ENCODE data around the gene HK1.
"Not testable (repeated sequence)": the region's sequence is repeated elsewhere in the genome, so short reads cannot be mapped to it uniquely, and the experiment has no call there.

HK1 gene

DNA sequence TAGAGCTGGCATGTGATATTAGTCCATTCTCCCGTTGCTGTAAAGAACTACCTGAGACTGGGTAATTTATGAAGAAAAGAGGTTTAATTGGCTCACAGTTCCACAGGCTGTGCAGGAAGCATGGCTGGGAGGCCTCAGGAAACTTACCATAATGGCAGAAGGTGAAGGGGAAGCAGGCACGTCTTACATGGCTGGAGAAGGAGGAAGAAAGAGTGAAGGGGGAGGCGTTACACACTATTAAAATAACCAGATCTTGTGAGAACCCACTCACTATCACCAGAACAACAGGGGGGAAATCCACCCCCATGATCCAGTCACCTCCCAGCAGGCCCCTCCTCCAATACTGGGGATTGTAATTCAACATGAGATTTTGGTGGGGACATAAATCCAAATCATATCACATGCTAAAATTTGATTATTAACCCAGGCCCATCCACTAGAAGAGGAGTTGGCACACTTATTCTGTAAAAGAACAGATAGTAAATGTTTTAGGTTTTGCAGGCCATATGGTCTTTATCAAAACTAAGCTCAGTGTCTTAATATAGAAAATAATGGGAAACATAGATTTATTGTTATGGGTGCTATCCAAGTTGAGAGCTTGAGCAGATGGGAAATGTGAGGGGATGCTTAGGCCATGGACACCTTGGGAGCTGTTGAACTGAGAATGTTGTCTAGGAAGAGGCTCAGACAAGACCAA, 18.6 kb upstream of the HK1 start:
- DNase-seq (ENCODE audit: low spot score): no peak

DNA sequence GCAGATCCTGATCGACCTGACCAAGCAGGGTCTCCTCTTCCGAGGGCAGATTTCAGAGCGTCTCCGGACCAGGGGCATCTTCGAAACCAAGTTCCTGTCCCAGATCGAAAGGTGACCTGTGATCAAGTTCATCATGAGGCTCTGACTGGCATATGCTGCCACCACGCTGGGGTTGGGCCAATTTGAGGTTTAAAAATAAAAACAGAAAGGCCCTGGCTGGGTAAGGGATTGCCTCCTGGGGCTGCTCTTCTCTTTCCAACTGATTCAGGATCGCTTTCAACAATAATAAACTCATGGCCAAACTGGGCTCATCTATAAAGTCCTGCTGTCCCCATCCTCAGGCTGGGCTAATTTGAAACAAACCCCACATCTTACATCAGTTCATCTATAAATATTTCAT, 17.1 kb upstream of the HK1 start:
- DNase-seq (ENCODE audit: low spot score): no peak

DNA sequence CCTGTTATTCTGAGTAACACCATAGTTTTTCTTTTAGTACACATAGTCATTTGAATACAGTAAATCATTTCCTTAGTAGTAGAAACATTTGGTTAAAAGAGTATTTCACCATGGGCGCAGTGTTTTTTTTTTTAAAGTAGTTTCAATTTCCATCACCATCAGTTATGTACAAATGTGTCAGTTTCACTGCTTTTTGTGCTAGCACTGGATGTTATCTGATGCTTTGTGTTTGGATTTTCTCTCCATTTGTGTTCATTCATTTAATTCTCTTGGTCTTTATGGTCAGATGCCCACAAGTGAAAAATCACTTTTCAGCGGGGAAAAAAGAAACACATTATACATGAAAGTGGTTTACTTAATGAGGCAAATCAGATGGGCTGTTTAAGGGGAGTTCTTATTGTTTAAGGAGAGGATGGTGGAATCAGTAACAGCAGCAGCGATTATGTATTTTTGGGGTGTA, 16.0 kb upstream of the HK1 start:
- no peak for DNase-seq (ENCODE audit: low spot score)

DNA sequence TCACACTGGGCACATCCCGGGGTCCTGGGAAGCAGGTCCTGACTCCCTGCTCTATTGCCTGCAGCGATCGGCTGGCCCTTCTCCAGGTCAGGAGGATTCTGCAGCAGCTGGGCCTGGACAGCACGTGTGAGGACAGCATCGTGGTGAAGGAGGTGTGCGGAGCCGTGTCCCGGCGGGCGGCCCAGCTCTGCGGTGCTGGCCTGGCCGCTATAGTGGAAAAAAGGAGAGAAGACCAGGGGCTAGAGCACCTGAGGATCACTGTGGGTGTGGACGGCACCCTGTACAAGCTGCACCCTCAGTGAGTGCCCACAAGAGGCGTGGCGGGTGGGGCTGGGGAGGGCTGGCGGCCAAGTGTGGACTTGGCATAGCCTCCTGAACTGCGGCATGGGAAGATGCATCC, 12.8 kb upstream of the HK1 start:
- DNase-seq (ENCODE audit: low spot score): no peak

DNA sequence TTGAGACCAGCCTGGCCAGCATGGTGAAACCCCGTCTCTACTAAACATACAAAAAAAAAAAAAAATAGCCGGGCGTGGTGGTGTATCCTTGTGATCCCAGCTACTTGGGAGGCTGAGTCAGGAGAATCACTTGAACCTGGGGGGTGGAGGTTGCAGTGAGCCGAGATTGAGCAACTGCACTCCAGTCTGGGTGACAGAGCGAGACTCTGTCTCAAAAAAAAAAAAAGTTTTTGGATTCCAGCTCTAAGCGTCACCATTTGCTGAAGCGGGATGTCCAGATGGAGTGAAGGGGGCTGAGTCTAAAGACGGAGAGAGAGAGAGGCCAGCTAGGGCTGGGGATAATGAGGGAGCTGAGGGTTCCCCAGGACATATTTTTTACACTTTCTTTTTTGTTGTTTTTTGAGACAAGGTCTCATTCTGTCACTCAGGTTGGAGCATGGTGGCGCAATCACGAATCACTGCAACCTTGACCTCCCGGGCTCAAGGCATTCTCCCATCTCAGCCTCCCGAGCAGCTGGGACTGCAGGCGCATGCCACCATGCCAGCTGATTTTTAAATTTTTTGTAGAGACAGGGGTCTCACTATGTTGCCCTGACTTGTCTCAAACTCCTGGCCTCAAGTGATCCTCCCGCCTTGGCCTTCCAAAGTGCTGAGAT, 9.4 kb upstream of the HK1 start:
- no peak for DNase-seq (ENCODE audit: low spot score)

DNA sequence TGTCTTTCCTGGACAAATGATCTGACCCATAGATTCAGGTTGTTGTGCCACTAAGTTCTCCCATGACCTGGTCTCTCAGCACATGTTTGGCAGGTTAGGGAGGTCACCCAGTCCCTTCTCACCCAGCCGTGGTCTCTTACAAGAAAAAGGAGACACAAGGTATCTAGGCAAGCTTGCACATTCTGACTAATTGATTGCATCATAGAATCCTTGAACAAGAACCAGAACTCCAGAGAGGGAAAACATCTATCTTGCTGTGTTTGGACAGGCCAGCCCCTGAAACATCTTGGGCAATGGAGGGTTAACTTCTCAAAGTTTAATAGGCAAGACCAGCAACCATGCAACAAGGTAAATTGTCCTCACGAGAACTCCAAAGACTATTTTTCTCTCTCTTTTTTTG, 8.5 kb upstream of the HK1 start:
- no peak for DNase-seq (ENCODE audit: low spot score)

DNA sequence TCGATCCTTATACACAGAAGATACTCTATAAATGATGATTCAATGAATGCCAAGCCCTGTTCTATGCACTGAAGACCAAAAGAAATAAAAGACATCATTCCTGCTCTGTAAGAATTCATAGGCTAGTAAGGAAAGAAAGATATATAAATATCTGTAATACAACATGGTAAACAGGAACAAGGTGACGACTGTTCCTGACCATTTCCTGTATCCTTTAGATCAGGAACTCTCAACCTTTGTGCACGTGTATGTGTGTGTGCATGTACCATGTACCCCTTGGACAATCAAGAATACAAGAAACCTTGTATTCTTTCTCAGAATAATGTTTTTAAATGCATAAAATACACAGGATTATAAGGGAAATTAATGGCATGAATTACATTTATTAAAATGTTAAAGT, 7.3 kb upstream of the HK1 start:
- DNase-seq (ENCODE audit: low spot score): no peak

DNA sequence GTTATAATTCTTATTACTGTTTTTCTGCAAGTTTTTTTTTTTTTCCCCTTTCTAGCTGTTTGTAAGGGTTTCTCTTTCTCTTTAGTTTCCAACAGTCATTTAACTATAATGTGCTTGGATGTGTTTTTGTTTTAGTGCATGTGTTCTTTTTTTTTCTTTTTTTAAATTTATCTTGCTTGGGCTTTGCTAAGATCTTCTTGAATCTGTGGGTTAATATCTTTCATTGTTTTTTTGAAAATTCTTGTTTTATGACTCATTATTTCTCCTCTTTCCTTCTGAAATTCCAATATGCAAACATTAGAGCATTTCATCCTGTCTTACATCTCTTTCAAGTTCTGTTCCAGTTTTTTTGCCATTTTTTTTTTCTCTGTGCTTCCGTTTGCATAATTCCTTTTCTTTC, 5.7 kb upstream of the HK1 start:
- DNase-seq (ENCODE audit: low spot score): no peak

DNA sequence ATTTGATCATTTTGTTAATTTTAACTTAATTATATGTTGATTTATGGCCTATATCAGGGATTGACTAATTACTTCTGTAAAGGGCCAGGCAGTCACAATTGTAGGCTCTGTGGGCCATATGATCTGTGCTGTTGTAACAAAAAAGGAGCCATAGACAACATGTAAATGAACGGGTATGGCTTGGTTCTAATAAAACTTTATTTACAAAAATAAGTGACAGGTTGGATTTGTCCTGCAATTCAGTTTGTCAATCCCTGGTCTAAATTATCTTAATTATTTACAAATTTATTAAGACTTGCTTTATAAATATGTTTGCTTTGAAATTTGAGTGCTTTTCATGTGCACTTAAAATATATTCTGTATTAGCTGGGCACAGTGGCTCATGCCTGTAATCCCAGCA, 2.9 kb upstream of the HK1 start:
- DNase-seq (ENCODE audit: low spot score): no peak

DNA sequence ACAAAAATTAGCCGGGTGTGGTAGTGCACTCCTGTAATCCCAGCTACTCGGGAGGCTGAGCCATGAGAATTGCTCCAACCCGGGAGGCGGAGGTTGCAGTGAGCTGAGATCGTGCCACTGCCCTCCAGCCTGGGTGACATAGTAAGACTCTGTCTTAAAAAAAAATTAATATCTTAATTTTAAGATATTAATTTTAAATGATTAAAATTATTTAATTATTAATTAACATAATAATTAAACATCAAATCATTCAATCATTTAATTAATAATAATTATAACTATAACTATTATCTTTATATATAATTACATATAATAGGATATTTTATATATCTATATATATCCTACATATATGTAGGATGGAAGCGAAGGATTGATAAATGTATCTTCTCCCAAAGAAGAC, 1.8 kb upstream of the HK1 start:
- DNase-seq (ENCODE audit: low spot score): no peak

DNA sequence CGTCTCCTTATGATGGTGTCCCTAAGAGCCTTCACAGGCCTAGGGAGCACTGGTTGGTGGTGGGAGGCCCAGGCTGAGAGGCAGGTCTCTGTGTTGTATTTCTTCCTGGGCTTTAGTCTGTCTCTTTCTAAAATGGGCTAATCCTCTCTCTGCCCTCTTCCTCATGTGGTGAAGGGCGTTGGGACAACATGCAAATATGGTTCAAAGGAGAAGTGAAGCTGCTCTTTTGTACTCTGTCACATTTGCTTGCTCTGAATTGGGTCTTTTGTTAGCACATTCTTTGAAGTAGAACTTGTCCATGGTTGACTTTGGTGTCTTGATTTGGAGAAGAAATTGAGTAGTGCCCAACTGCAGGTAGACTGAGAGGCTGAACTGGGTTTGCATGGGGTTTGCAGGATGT, 814 bp downstream of the HK1 start:
- DNase-seq (ENCODE audit: low spot score): no peak

DNA sequence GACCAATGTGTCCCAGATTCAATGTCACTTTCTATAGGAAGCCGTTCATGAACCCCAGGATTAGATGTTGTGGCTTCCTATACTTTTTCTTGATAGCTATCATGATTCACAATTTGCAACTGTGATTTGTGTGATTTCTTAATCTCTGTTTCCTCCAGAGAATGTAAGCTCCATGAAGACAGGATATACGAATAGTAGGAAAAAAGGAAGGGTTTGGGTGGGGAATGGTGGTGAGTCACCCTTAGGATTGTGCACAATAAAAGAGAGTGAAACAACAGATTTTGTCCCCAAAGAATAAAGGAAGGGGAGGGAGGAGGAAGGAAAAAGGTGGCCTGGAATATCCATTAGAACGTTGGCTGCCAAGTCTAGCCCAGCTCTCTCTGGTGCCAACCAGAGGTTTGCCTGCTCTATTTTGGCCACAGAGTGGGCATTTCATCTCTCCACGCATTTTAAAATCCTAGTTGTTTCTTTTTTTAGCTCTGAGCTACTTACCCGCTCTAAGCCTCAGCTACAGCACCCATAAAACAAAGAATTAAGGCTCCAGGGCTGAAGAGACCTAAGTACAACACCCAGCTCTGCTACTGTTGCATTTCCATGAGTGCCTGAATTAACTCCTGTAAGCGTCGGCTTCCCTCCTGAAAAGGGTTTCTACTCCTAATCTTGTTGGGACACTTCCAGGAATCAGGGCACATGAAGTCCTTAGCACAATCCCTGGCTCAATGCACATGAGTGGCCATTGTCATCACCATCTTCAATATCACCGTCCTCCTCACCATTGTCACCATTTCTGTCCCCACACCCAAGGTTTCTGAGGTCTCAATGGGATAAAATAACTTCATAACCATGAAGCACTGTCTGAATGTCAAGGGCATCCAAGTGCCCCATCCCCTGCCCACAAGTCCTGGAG, 3.5 kb downstream of the HK1 start:
- no peak for DNase-seq (ENCODE audit: low spot score)

DNA sequence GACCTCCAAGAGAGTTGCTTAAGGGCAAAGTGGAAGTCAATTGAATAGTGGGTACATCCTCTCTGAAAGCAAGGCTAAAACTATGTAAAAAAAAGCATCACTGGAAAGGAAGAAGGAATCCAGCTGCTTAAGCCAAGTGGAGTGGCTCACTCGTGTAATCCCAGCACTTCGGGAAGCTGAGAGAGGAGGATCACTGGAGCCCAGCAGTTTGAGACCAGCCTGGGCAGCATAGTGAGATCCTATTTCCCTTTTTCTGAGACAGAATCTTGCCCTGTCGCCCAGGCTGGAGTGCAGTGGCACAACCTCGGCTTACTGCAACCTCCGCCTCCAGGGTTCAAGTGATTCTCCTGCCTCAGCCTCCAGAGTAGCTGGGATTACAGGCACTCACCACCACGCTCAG, 6.1 kb downstream of the HK1 start:
- DNase-seq (ENCODE audit: low spot score): not testable (repeated sequence)

DNA sequence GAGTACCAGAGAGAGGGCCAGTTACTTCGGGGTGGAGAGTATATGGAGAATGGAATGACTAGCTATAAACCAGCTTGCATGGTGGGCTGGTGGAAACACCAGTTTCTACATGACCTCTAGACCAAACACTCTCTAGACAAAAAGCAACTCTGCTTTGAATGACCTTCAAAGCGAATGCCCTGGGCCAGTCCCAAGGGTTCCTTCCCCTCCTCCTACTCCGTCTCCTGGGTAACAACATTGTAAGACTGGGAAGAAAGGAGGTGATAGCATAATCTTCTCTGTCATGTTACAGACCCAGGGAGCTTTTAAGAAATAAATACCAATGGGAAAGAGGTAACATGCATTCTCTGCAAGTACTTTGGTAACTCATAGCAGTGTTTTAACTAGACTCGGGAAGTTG, 7.4 kb downstream of the HK1 start:
- no peak for DNase-seq (ENCODE audit: low spot score)

DNA sequence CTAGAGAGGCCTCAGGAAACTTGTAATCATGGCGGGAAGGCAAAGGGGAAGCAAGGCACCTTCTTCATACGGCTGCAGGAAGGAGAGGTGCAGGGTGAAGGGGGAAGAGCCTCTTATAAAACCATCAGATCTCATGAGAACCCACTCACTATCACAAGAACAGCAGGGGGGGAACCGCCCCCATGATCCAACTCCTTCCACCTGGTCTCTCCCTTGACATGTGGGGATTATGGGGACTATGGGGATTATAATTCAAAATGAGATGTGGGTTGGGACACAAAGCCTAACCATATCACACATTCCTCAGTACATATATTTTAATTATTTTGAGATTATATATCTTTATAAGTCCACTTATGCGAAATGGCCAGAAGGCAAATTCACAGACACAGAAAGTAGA, 8.9 kb downstream of the HK1 start:
- DNase-seq (ENCODE audit: low spot score): no peak

DNA sequence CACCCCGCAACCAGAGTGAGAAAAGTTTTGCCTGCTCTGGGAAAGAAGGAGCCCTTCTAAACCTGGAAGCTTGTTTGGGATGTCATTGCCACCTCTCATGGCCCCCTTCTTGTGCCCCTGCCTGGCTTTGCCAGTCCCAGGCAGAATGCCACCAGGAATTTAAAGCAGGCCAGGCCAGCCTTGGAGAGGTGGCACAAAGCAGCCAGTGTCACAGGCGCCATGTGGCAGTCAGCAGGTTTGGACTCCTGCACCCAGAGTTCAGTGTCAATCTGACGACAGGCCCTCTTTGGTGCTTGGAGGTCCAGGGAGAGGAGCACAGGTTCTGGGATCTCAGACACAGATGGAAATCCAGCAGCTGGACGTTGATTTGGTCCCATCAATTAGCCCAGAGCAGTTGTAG, 12.7 kb downstream of the HK1 start:
- DNase-seq (ENCODE audit: low spot score): no peak

DNA sequence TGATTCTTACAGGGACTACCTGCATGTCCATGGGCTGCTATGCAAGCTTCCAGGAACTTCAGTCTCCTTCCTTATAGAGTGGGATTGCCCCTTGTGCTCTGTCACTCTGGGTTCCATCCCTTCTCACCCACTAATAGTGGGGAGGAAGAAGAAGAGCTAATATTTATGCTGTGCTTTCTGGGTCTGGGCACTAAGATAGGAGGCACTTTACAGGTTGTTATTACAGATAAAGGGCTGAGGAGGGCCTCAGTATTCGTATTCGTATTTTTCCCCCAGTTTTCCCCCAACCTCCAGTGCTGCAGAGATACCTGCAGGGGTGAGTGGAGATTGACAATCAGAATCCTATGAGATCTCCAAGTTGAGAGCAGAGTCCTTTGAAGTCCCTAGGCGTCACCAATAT, 14.2 kb downstream of the HK1 start:
- no peak for DNase-seq (ENCODE audit: low spot score)

DNA sequence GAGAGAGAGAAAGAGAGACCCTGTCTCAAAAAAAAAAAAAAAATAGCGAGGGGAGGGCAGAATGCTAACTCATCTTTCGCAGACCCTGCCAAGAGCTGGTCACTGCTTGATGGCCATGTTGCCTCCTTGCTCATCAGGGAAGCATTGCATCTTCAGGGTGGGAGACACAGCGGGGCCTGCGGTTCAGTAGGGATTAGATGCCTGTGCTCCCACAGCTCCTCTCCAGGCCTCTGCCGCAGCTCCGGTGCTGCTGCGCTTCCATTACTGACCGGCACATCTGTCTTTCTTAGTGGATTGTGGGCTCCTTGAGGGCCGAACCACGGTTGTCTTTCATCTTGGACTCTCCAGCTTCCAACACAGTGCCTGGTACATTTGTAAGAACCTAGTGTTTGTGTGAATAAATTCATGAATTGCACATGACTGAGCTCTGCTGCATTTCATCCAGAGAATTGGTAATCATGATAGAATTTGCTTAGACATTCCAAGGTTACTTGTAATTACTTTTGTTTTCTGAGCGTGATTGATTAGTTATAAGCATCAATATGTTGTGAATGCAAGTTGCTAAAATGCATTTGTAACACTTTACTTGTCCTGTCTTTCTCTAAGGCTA, 16.8 kb downstream of the HK1 start:
- no peak for DNase-seq (ENCODE audit: low spot score)

DNA sequence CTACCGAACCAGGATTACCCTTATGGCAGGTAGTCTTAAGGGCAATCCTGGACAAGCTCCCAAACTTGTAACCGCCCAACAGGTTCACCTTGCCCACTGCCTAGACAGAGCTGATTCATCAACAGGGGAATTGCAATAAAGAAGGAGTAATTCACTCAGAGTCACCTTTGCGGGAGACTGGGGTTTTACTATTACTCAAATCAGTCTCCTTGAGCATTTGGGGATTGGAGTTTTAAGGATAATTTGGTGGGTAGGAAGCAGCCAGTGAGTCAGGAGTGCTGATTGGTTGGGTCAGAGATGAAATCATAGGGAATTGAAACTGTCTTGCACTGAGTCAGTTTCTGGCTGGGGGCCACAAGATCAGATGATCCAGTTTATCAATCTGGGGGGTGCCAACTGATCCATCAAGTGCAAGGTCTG, 25.3 kb downstream of the HK1 start:
- DNase-seq (ENCODE audit: low spot score): no peak

DNA sequence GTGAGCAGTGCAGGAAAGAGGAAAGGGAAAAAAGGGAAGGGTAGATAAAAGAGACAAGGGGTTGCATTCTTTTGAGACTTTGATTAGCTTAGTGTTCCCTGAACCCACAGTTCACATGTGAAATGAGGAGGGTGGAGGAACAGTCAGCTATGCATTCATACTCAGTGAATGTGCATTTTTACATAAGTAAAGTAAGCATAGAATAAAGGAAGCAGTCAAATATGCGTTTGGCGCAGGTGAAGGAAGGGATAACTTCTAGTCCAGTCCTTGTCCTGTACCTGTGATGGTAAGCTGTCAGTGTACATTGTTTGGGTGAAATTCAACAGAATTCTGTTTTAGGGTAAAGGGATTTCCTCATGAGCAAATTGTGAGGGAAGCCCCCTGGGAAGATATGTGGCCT, 28.1 kb downstream of the HK1 start:
- no peak for DNase-seq (ENCODE audit: low spot score)

DNA sequence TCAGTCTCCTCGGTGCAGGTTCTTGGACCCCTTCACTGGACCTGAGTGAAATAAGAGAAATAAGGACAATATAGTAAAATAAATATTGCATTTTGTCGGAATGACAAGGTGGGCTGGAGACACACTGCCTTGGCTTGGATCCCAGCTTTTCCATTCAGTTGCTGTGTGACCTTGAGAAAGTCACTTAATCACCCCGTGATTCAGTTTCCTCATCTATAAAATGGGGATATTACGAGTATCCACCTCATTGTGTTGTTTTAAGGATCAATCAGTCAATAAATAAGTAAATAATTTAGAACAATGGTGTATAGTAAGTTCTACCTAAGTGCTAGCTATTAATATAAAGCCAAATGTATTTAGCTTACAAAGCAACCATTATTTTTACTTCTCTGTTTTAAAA, 29.1 kb downstream of the HK1 start:
- no peak for DNase-seq (ENCODE audit: low spot score)

DNA sequence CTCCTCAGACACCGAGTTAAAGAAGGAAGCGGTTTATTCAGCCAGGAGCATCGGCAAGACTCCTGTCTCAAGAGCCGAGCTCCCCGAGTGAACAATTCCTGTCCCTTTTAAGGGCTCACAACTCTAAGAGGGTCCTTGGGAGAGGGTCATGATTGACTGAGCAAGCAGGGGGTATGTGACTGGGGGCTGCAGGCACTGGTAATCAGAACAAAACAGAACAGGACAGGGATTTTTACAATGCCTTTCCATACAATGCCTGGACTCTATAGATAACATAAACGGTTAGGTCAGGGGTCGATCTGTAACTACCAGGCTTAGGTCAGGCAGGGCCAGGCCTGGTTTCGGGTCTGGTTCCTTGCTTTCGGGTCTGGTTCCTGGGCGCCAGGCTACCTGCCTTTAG, 30.0 kb downstream of the HK1 start:
- not testable (repeated sequence) for DNase-seq (ENCODE audit: low spot score)

DNA sequence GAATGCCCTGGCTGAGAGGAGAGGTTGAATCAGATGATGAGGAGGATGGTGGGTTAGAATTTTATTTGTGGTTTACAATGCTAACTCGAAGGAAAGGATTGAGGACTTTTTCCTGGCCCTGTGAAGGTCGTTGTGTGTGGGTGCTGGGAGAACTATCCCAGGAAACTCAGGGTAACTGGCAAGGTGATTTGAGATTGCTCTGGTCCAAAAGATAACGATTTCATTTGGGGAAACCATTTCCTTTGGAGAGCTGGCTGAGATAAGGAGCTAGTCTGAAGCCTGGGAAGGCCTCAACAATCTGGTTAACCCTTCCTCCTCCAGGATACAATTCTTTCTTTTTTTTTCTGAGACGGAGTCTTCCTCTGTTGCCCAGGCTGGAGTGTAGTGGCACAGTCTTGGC, 33.0 kb downstream of the HK1 start:
- DNase-seq (ENCODE audit: low spot score): no peak
